H1 (cell line): ENCODE results near the gene DAP. TPM values are rescaled to one million over a fixed set of nuclear protein-coding genes. Genes with fewer than 3 reads are reported as not detected.

Experiments
- CTCF ChIA-PET: fragments of 300-600 bp; sonication (Branson Sonifier 250); formaldehyde crosslinking; loops from one replicate; lab custom pipeline; 2021; ENCODE audit not compliant: partially characterized antibody; lab: Charles Lee
- POLR2A ChIA-PET: fragments of 300-600 bp; sonication (Branson Sonifier 250); formaldehyde crosslinking; loops from one replicate; lab custom pipeline; 2021; ENCODE audit warnings: inconsistent platforms; ENCODE audit not compliant: partially characterized antibody; lab: Charles Lee
- DNase-seq, 2 experiments: peaks; one replicate each; pipeline versions ENCODE4 v3.0.0 to v3.0.0-alpha.2; 2010 to 2022; ENCODE audit warnings: low spot score in 2 of 2, low read depth in 1 of 2, mixed read lengths in 1 of 2
- FAIRE-seq: peaks from 2 replicates; lab custom pipeline; 2011; peaks lifted over from hg19 to GRCh38; lab: Jason Lieb, UNC
- H2AFZ ChIP-seq: 2 replicates; pipeline ENCODE4 v1.8.1; 2012; ENCODE audit warnings: low read length, inconsistent platforms
- H2AK5ac ChIP-seq: 2 replicates; pipeline ENCODE4 v1.6.1; 2013; ENCODE audit warnings: low read depth, low read length
- H2BK120ac ChIP-seq: replicated peaks from 2 replicates; pipeline ENCODE3; 2013; ENCODE audit warnings: low read depth, low read length, inconsistent platforms
- H2BK12ac ChIP-seq: 2 replicates; pipeline ENCODE4 v1.6.1; 2013; ENCODE audit warnings: low read depth, low read length
- H2BK15ac ChIP-seq: 2 replicates; pipeline ENCODE4 v1.6.1; 2013; ENCODE audit warnings: low read length
- H2BK20ac ChIP-seq: 2 replicates; pipeline ENCODE4 v1.6.1; 2013; ENCODE audit warnings: low read length
- H2BK5ac ChIP-seq: 2 replicates; pipeline ENCODE4 v1.6.1; 2013; ENCODE audit warnings: low read depth, low read length
- H3K14ac ChIP-seq: 2 replicates; pipeline ENCODE4 v1.6.1; 2013; ENCODE audit warnings: inconsistent platforms; ENCODE audit not compliant: insufficient read length
- H3K18ac ChIP-seq: 2 replicates; pipeline ENCODE4 v1.6.1; 2013; ENCODE audit warnings: low read length; ENCODE audit errors: extremely low read depth
- H3K23ac ChIP-seq: 2 replicates; pipeline ENCODE4 v1.6.1; 2013; ENCODE audit warnings: inconsistent platforms; ENCODE audit not compliant: insufficient read length
- H3K23me2 ChIP-seq: 2 replicates; pipeline ENCODE4 v1.6.1; 2013; ENCODE audit warnings: low read depth, low read length
- H3K27ac ChIP-seq: 2 replicates; pipeline ENCODE4 v1.6.1; 2011; ENCODE audit warnings: low read depth, low read length, inconsistent platforms
- H3K27me3 ChIP-seq, 4 experiments: replicated peaks in 1 of 4; 1 replicate in 1 of 4; 2 replicates in 3 of 4; pipeline versions ENCODE4 v1.6.1 to v1.8.1; 2011 to 2013; ENCODE audit warnings: low read length in 3 of 4, mild to moderate bottlenecking in 3 of 4, inconsistent platforms in 2 of 4, mixed read lengths in 2 of 4, moderate library complexity in 1 of 4; ENCODE audit not compliant: control insufficient read depth in 3 of 4, insufficient read depth in 3 of 4; ENCODE audit errors: extremely low read depth in 1 of 4
- H3K36me3 ChIP-seq, 4 experiments: 2 replicates each; pipeline versions ENCODE4 v1.6.1 to v1.8.1; 2011 to 2013; ENCODE audit warnings: mild to moderate bottlenecking in 4 of 4, low read length in 3 of 4, moderate library complexity in 2 of 4, control low read depth in 1 of 4, inconsistent platforms in 1 of 4; ENCODE audit not compliant: insufficient read depth in 4 of 4, control insufficient read depth in 2 of 4
- H3K4ac ChIP-seq: replicated peaks from 2 replicates; pipeline ENCODE3; 2013; ENCODE audit warnings: low read length, low read depth, mixed read lengths, inconsistent platforms; ENCODE audit not compliant: insufficient read length
- H3K4me1 ChIP-seq, 4 experiments: replicated peaks in 1 of 4; 1 replicate in 1 of 4; 2 replicates in 3 of 4; pipeline versions ENCODE4 v1.6.1 to v1.8.1; 2011 to 2013; ENCODE audit warnings: low read length in 3 of 4, inconsistent platforms in 2 of 4, mixed read lengths in 1 of 4; ENCODE audit not compliant: insufficient read depth in 4 of 4, control insufficient read depth in 3 of 4
- H3K4me2 ChIP-seq, 2 experiments: 2 replicates each; pipeline versions ENCODE4 v1.6.1 to v1.8.1; 2011 to 2013; ENCODE audit warnings: low read depth in 2 of 2, low read length in 2 of 2, control low read depth in 1 of 2, inconsistent platforms in 1 of 2, mild to moderate bottlenecking in 1 of 2; ENCODE audit not compliant: insufficient read depth in 1 of 2
- H3K4me3 ChIP-seq, 4 experiments: fragments of 200-600, 300-600 bp in 1 of 4; sonication (generic), shearing (Covaris generic), sonication (Bioruptor Twin) in 1 of 4; 2 replicates each; pipeline versions ENCODE4 v1.5.1 to v1.8.1; 2011 to 2016; ENCODE audit warnings: low read length in 4 of 4, low read depth in 3 of 4, control low read depth in 2 of 4, inconsistent platforms in 2 of 4, mild to moderate bottlenecking in 2 of 4, mixed read lengths in 1 of 4, moderate library complexity in 1 of 4; ENCODE audit not compliant: insufficient read depth in 2 of 4; ENCODE audit errors: extremely low read depth in 1 of 4
- H3K56ac ChIP-seq: replicated peaks from 2 replicates; pipeline ENCODE3; 2013; ENCODE audit warnings: low read depth, mild to moderate bottlenecking, mixed read lengths, low read length, inconsistent platforms; ENCODE audit not compliant: insufficient read length
- H3K79me1 ChIP-seq: 2 replicates; pipeline ENCODE4 v1.6.1; 2013; ENCODE audit warnings: low read depth, low read length, control low read depth
- H3K79me2 ChIP-seq, 2 experiments: 2 replicates each; pipeline versions ENCODE4 v1.6.1 to v1.8.1; 2012 to 2013; ENCODE audit warnings: low read length in 2 of 2, mild to moderate bottlenecking in 2 of 2, inconsistent platforms in 1 of 2; ENCODE audit not compliant: insufficient read depth in 2 of 2, control insufficient read depth in 1 of 2
- H3K9ac ChIP-seq, 4 experiments: replicated peaks in 1 of 4; 1 replicate in 1 of 4; 2 replicates in 3 of 4; pipeline versions ENCODE4 v1.6.1 to v1.8.1; 2011 to 2013; ENCODE audit warnings: low read depth in 3 of 4, low read length in 3 of 4, control low read depth in 2 of 4, mild to moderate bottlenecking in 2 of 4, moderate library complexity in 2 of 4, inconsistent platforms in 1 of 4; ENCODE audit errors: extremely low read depth in 1 of 4
- H3K9me3 ChIP-seq, 2 experiments: 2 replicates each; pipeline versions ENCODE4 v1.6.1 to v1.8.1; 2012 to 2013; ENCODE audit warnings: mild to moderate bottlenecking in 2 of 2, moderate library complexity in 2 of 2, control low read depth in 1 of 2, inconsistent platforms in 1 of 2, low read depth in 1 of 2, low read length in 1 of 2, mixed read lengths in 1 of 2; ENCODE audit not compliant: insufficient read depth in 2 of 2
- H4K20me1 ChIP-seq, 2 experiments: replicated peaks in 1 of 2; 2 replicates each; pipeline versions ENCODE3 to v1.8.1; 2011 to 2013; ENCODE audit warnings: inconsistent platforms in 2 of 2, low read length in 2 of 2, mild to moderate bottlenecking in 1 of 2; ENCODE audit not compliant: insufficient read depth in 2 of 2, control insufficient read depth in 1 of 2
- H4K5ac ChIP-seq: 2 replicates; pipeline ENCODE4 v1.6.1; 2013; ENCODE audit warnings: low read length, low read depth, mixed read lengths, inconsistent platforms; ENCODE audit not compliant: insufficient read length
- H4K8ac ChIP-seq: 2 replicates; pipeline ENCODE4 v1.8.0; 2013; ENCODE audit warnings: mild to moderate bottlenecking, moderate library complexity, low read length, inconsistent platforms; ENCODE audit not compliant: insufficient read depth; ENCODE audit errors: extremely low read depth
- H4K91ac ChIP-seq: replicated peaks from 2 replicates; pipeline ENCODE3; 2013; ENCODE audit warnings: low read length, mixed read lengths, inconsistent platforms; ENCODE audit not compliant: insufficient read length
- ATF2 ChIP-seq: IDR thresholded peaks from 2 replicates; pipeline ENCODE4 v1.6.1; 2012; ENCODE audit warnings: low read length, inconsistent platforms
- CHD1 ChIP-seq: IDR thresholded peaks from 2 replicates; pipeline ENCODE4 v1.6.1; 2012; ENCODE audit warnings: low read depth, low read length, improper control_type of control experiment
- CTBP2 ChIP-seq: IDR thresholded peaks from 2 replicates; pipeline ENCODE4 v1.7.0; 2011; ENCODE audit warnings: borderline replicate concordance, mild to moderate bottlenecking, moderate library complexity, mixed read lengths, low read length; ENCODE audit not compliant: insufficient read depth, insufficient read length
- GABPA ChIP-seq: IDR thresholded peaks from 2 replicates; pipeline ENCODE4 v1.6.1; 2011; ENCODE audit warnings: mild to moderate bottlenecking, low read length, moderate library complexity, borderline replicate concordance; ENCODE audit not compliant: insufficient read depth
- JUN ChIP-seq: IDR thresholded peaks from 2 replicates; pipeline ENCODE4 v1.6.1; 2011; ENCODE audit warnings: low read depth, mild to moderate bottlenecking, improper control_type of control experiment, low read length
- RBBP5 ChIP-seq: IDR thresholded peaks from 2 replicates; pipeline ENCODE4 v1.7.1; 2012; ENCODE audit warnings: low read depth, mild to moderate bottlenecking, inconsistent platforms, low read length, moderate library complexity, borderline replicate concordance
- SP2 ChIP-seq: IDR thresholded peaks from 2 replicates; pipeline ENCODE4 v1.6.1; 2012; ENCODE audit warnings: mild to moderate bottlenecking, low read length, inconsistent platforms
- TAF1 ChIP-seq: IDR thresholded peaks from 2 replicates; pipeline ENCODE4 v1.6.1; 2011; ENCODE audit warnings: mild to moderate bottlenecking, low read depth, low read length
- TCF12 ChIP-seq: IDR thresholded peaks from 2 replicates; pipeline ENCODE4 v1.6.1; 2011; ENCODE audit warnings: low read depth, mild to moderate bottlenecking, low read length
- USF2 ChIP-seq: IDR thresholded peaks from 2 replicates; pipeline ENCODE4 v1.6.1; 2011; ENCODE audit warnings: low read length, improper control_type of control experiment
- WGBS, 2 experiments: shearing (Covaris generic) in 1 of 2; methylation state at CpG; one replicate each; pipeline versions ENCODE4 v1.1.6 to v1.1.7; 2013 to 2015; ENCODE audit warnings: low lambda C conversion rate in 2 of 2, mixed read lengths in 2 of 2, inconsistent platforms in 1 of 2, low coverage in 1 of 2, missing lambda C conversion rate in 1 of 2; ENCODE audit not compliant: insufficient replicate concordance in 2 of 2, insufficient coverage in 1 of 2, insufficient read length in 1 of 2; ENCODE audit errors: extremely low coverage in 1 of 2, missing lambda C conversion rate in 1 of 2; 5-methylcytosine and 5-hydroxymethylcytosine counted together
- polyA plus RNA-seq, 7 experiments: library from polyadenylated mRNA; depleted of rRNA in 3 of 7; stranded (reverse) in 5 of 7; unstranded in 2 of 7; fragments of >200 nt in 5 of 7; fragments of 200-250 nt in 2 of 7; gene quantifications; 1 replicate in 5 of 7; 2 replicates in 1 of 7; 4 replicates in 1 of 7; pipeline versions ENCODE4 v1.2.1 to v1.2.3, GENCODE V29; 2011 to 2013; ENCODE audit warnings: missing spikeins in 2 of 7, mixed read lengths in 2 of 7
- total RNA-seq: library from RNA; stranded (reverse); fragmentation: NEBNext Ultra II Directional; extraction: Animal tissue kit (Norgen Biotek cat#: 25700); gene quantifications from 2 replicates; pipeline ENCODE4 v1.2.1, GENCODE V29; 2021

DAP gene
- total and polyA plus RNA-seq, 2 of the 8 experiments (the other 6 are each of a cell fraction or from before 2014, with no cell fraction given), result 26.2 to 44.4 TPM

GRCh38 chr5:10726179-10726912 is 34.7 kb downstream of the DAP start:
- no peak overlapping the region for H3K9ac ChIP-seq
- H4K91ac ChIP-seq, result no peak overlapping the region
- H3K23ac ChIP-seq, result no peak overlapping the region
- no peak overlapping the region for H2BK15ac ChIP-seq
- DNase-seq (no peak), FAIRE-seq (no peak)
- ChIA-PET CTCF (interaction anchor here (1.0 to 5.4 kb wide), 7 partner anchors 10 to 116 kb away, joined by 3 to 38 read pairs (median 3); no protein-coding TSS in a partner anchor), POLR2A (interaction anchor here (1.0 kb wide), 1 partner anchor 11 kb away, joined by 4 read pairs; no protein-coding TSS in a partner anchor)
- H3K14ac ChIP-seq, result no peak overlapping the region
- no peak overlapping the region for H3K18ac ChIP-seq
- H3K79me2 ChIP-seq, result no peaks in the 10 kb centered on the region
- H4K5ac ChIP-seq, result no peak overlapping the region
- H3K23me2 ChIP-seq, result no peaks in the 10 kb centered on the region
- H2BK120ac ChIP-seq, result no peak overlapping the region
- H2BK12ac ChIP-seq, result no peak overlapping the region
- no peaks in the 10 kb centered on the region for H3K4me1 ChIP-seq
- H3K36me3 ChIP-seq, result no peaks in the 10 kb centered on the region; a peak in 1 of 8 replicates
- no peak overlapping the region for H3K27ac ChIP-seq
- H4K20me1 ChIP-seq, result peaks cover 3% of the 10 kb centered on the region in 2 experiments
- no peaks in the 10 kb centered on the region for H3K27me3 ChIP-seq
- H3K9me3 ChIP-seq, result no peaks in the 10 kb centered on the region
- H3K4me2 ChIP-seq, result no peak overlapping the region
- H2AFZ ChIP-seq, result no peak overlapping the region
- no peak overlapping the region for H3K56ac ChIP-seq
- no peak overlapping the region for H2BK20ac ChIP-seq
- H4K8ac ChIP-seq, result no peak overlapping the region
- H2AK5ac ChIP-seq, result no peak overlapping the region
- H3K4ac ChIP-seq, result no peak overlapping the region
- WGBS, 2 experiments, result 91% methylated on average over 10 of the region's 10 CpGs; no CpG with 5 or more reads in 1 of the 2 experiments
- no peaks in the 10 kb centered on the region for H3K79me1 ChIP-seq
- no peak overlapping the region for H3K4me3 ChIP-seq
- H2BK5ac ChIP-seq, result no peak overlapping the region
- TF ChIP-seq CTBP2 (no peak), GABPA (no peak), JUN (no peak), CHD1 (no peak), ATF2 (no peak), SP2 (no peak), USF2 (no peak), TAF1 (no peak), RBBP5 (no peak), TCF12 (no peak)
